GM10266 (cell line): ENCODE results near the gene GPC5.

Experiments used
- DNase-seq: peaks from one replicate; pipeline ENCODE4 v3.0.0; 2012; ENCODE audit errors: extremely low spot score
- CTCF ChIP-seq: IDR thresholded peaks from 2 replicates; pipeline ENCODE4 v1.5.1; 2012; ENCODE audit warnings: mild to moderate bottlenecking, low read depth; ENCODE audit not compliant: control insufficient read depth, insufficient read depth; ENCODE audit errors: missing control alignments

The GPC5 gene

GRCh38 chr13:91397595-91397994 lies 826 bp upstream of the GPC5 start:
- no peak for TF ChIP-seq CTCF

GRCh38 chr13:91399189-91400062 lies 1.0 kb downstream of the GPC5 start:
- DNase-seq, result peak; percentile 17

More at GRCh38 chr13:91397595-91397994, 826 bp upstream of the GPC5 start:
- DNase-seq, result no peak

GRCh38 chr13:91400063-91400399 lies 1.6 kb downstream of the GPC5 start:
- peak; percentile 25 for DNase-seq
- TF ChIP-seq CTCF, result no peak

More at GRCh38 chr13:91399189-91400062, 1.0 kb downstream of the GPC5 start:
- TF ChIP-seq CTCF, result no peak

- no peak for TF ChIP-seq CTCF
- DNase-seq, result no peak
Measured at GRCh38 chr13:91400671-91401070, 2.2 kb downstream of the GPC5 start.

- no peak for TF ChIP-seq CTCF
Measured at GRCh38 chr13:91401920-91402319, 3.5 kb downstream of the GPC5 start.

GRCh38 chr13:91405240-91405639 lies 6.8 kb downstream of the GPC5 start:
- TF ChIP-seq CTCF, result no peak
- no peak for DNase-seq

More at GRCh38 chr13:91401920-91402319, 3.5 kb downstream of the GPC5 start:
- DNase-seq, result no peak

- TF ChIP-seq CTCF, result peak; percentile 64
Measured at GRCh38 chr13:91406619-91407018, 8.2 kb downstream of the GPC5 start.

More at GRCh38 chr13:91406619-91407018, 8.2 kb downstream of the GPC5 start:
- DNase-seq, result peak; percentile 40
